ENCODE results near the gene LEF1. TPM values are rescaled to one million over a fixed set of nuclear protein-coding genes. Genes with fewer than 3 reads are reported as not detected.

Gene LEF1
- total RNA-seq, 1 experiment from 2014 or later: 2.0 TPM

GRCh38 chr4:108107101-108107500 is 61.6 kb downstream of the LEF1 start:
- Mint-ChIP-seq H3K4me1 (ENCODE audit: insufficient read depth, unreplicated experiment) (no peaks in the 10 kb centered on the region), H3K27ac (ENCODE audit: low read depth, unreplicated experiment) (no peak overlapping the region), H3K27me3 (ENCODE audit: insufficient read depth, unreplicated experiment) (peaks cover 19% of the 10 kb centered on the region), H3K9me3 (ENCODE audit: unreplicated experiment) (no peaks in the 10 kb centered on the region), H3K36me3 (ENCODE audit: insufficient read depth, unreplicated experiment) (no peaks in the 10 kb centered on the region), H3K4me3 (ENCODE audit: unreplicated experiment) (no peak overlapping the region)
- no TSS peak for BruUV-seq (replicated peaks)
- ChIA-PET CTCF (interaction anchor here (0.9 kb wide), 1 partner anchor 11 kb away, joined by 5 read pairs; no protein-coding TSS in a partner anchor), POLR2A (no interaction called here)
- intact Hi-C loops (cut with micrococcal nuclease): no loop called here
- no peak for TF ChIP-seq CTCF (IDR thresholded peaks at IDR 0.05; ENCODE audit: unreplicated experiment)
- DNase-seq (ENCODE audit: unreplicated experiment): no peak

DNA sequence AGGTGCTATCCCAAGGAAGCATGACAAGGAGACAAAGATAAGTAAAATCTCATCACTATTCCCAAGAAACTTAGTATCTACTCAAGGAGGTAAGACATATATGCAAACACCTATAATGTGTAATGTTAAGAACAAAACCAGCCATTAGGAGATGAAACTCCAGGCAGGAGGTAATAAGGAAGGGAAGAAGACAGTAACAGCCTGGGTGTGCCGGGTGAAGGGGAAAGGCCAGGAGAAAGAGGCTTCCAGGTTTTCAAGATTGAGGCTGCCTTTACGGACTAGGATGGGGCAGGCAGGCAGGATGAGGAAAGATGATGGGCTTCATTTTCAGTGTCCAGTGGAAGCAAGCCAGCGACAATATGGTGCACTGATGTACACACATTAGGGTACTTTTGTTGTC is 62.5 kb downstream of the LEF1 start:
- H3K4me1 Mint-ChIP-seq (ENCODE audit: insufficient read depth, unreplicated experiment): no peaks in the 10 kb centered on the region
- no peaks in the 10 kb centered on the region for H3K36me3 Mint-ChIP-seq (ENCODE audit: insufficient read depth, unreplicated experiment)
- ChIA-PET POLR2A (no interaction called here), CTCF (interaction anchor here (0.5 to 1.1 kb wide), 2 partner anchors 10 to 193 kb away, joined by 3 read pairs; no protein-coding TSS in a partner anchor)
- no TSS peak for BruUV-seq (replicated peaks)
- no peak for TF ChIP-seq CTCF (IDR thresholded peaks at IDR 0.05; ENCODE audit: unreplicated experiment)
- peaks cover 19% of the 10 kb centered on the region for H3K27me3 Mint-ChIP-seq (ENCODE audit: insufficient read depth, unreplicated experiment)
- no peak for DNase-seq (ENCODE audit: unreplicated experiment)
- no peak overlapping the region for H3K27ac Mint-ChIP-seq (ENCODE audit: low read depth, unreplicated experiment)
- H3K4me3 Mint-ChIP-seq (ENCODE audit: unreplicated experiment): no peak overlapping the region
- intact Hi-C loops (cut with micrococcal nuclease): no loop called here
- no peaks in the 10 kb centered on the region for H3K9me3 Mint-ChIP-seq (ENCODE audit: unreplicated experiment)

- Mint-ChIP-seq H3K4me3 (ENCODE audit: unreplicated experiment) (no peak overlapping the region), H3K9me3 (ENCODE audit: unreplicated experiment) (no peaks in the 10 kb centered on the region), H3K36me3 (ENCODE audit: insufficient read depth, unreplicated experiment) (no peaks in the 10 kb centered on the region), H3K27ac (ENCODE audit: low read depth, unreplicated experiment) (no peak overlapping the region), H3K4me1 (ENCODE audit: insufficient read depth, unreplicated experiment) (no peaks in the 10 kb centered on the region), H3K27me3 (ENCODE audit: insufficient read depth, unreplicated experiment) (peaks cover 19% of the 10 kb centered on the region)
- POLR2A ChIA-PET: no interaction called here
- TF ChIP-seq CTCF (IDR thresholded peaks at IDR 0.05; ENCODE audit: unreplicated experiment): no peak
- no TSS peak for BruUV-seq (replicated peaks)
- CTCF ChIA-PET: interaction anchor here (0.7 to 0.8 kb wide), 2 partner anchors 399 to 469 kb away, joined by 3 to 5 read pairs; no protein-coding TSS in a partner anchor
- intact Hi-C loops (cut with micrococcal nuclease): no loop called here
- no peak for DNase-seq (ENCODE audit: unreplicated experiment)
Measured at GRCh38 chr4:108103099-108103862, 65.5 kb downstream of the LEF1 start.

DNA sequence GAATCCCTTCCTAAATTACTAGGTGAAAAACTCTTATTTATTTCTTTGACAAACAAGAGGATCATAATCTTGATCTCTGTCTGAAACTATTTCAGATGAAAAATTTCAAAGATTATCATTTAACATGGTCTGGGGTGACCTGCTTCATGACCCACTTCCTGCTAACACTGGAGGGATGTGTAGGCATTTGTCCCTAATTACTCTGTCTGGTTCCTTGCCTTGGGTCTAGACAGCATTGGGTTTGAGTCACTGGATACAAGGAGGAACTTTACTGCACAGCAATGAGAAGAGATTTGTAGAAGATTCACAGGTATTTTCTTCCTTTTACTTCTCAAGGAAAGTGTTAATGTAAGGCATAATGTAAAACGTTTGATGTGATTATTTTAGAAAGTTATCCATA is 67.9 kb downstream of the LEF1 start:
- no peaks in the 10 kb centered on the region for H3K4me1 Mint-ChIP-seq (ENCODE audit: insufficient read depth, unreplicated experiment)
- H3K27ac Mint-ChIP-seq (ENCODE audit: low read depth, unreplicated experiment): no peak overlapping the region
- H3K27me3 Mint-ChIP-seq (ENCODE audit: insufficient read depth, unreplicated experiment): peaks cover 9% of the 10 kb centered on the region
- DNase-seq (ENCODE audit: unreplicated experiment): no peak
- ChIA-PET POLR2A (interaction anchor here (1.7 kb wide), 1 partner anchor 14 kb away, joined by 4 read pairs; no protein-coding TSS in a partner anchor), CTCF (interaction anchor here (0.9 kb wide), 1 partner anchor 472 kb away, joined by 3 read pairs; no protein-coding TSS in a partner anchor)
- intact Hi-C loops (cut with micrococcal nuclease): no loop called here
- H3K9me3 Mint-ChIP-seq (ENCODE audit: unreplicated experiment): no peaks in the 10 kb centered on the region
- no peaks in the 10 kb centered on the region for H3K36me3 Mint-ChIP-seq (ENCODE audit: insufficient read depth, unreplicated experiment)
- no peak for TF ChIP-seq CTCF (IDR thresholded peaks at IDR 0.05; ENCODE audit: unreplicated experiment)
- no peak overlapping the region for H3K4me3 Mint-ChIP-seq (ENCODE audit: unreplicated experiment)
- BruUV-seq (replicated peaks): no TSS peak
